Psoas muscle (tissue), 8 donors: ENCODE measurements around the gene PTPRD. TPM values are rescaled to one million over a fixed set of nuclear protein-coding genes. Genes with fewer than 3 reads are reported as not detected.
A peak's percentile ranks its signal among the peaks of the same experiment; 100 is the strongest.

Experiments used
- ATAC-seq, 4 donors: fragments of 200-7000 bp; cut with Tn5 transposase; one replicate each; pipeline ENCODE4 v1.9.1; 2020; ENCODE audit warnings: moderate library complexity in 3 of 4, mild to moderate bottlenecking in 2 of 4
- DNase-seq, 2 donors: peaks; one replicate each; pipeline ENCODE4 v3.0.0-alpha.2; 2020
- H3K27ac ChIP-seq: fragments of 200-600 bp; one replicate; pipeline ENCODE4 v1.8.0; 2022
- H3K27me3 ChIP-seq, 3 donors: fragments of 200-600 bp in 1 of 3; one replicate each; pipeline versions ENCODE4 v1.6.1 to v1.8.0; 2013 to 2022; ENCODE audit warnings: low read length in 2 of 3, mild to moderate bottlenecking in 2 of 3, moderate library complexity in 1 of 3; ENCODE audit not compliant: insufficient read depth in 3 of 3
- H3K36me3 ChIP-seq, 2 donors: fragments of 200-600 bp in 1 of 2; one replicate each; pipeline versions ENCODE4 v1.6.1 to v1.8.0; 2013 to 2022; ENCODE audit warnings: low read depth in 1 of 2, mild to moderate bottlenecking in 1 of 2, moderate library complexity in 1 of 2; ENCODE audit not compliant: insufficient read depth in 1 of 2
- H3K4me1 ChIP-seq: fragments of 200-600 bp; one replicate; pipeline ENCODE4 v1.8.0; 2022
- H3K4me3 ChIP-seq: fragments of 200-600 bp; one replicate; pipeline ENCODE4 v1.8.0; 2022; ENCODE audit warnings: mild to moderate bottlenecking
- H3K9me3 ChIP-seq: fragments of 200-600 bp; one replicate; pipeline ENCODE4 v1.8.0; 2022
- CTCF ChIP-seq: fragments of 200-600 bp; IDR thresholded peaks from one replicate; pipeline ENCODE4 v1.8.0; 2022; ENCODE audit warnings: antibody characterized with exemption
- WGBS, 3 donors: extraction: QIAGEN DNeasy Blood & Tissue Kit; methylation state at CpG; one replicate each; pipeline versions ENCODE4 v1.1.6 to v1.1.7; 2013; 5-methylcytosine and 5-hydroxymethylcytosine counted together
- intact Hi-C, 2 donors: fragments of 100-400 bp; cut with DNase I; formaldehyde crosslinking; loops; one replicate each; pipeline versions ENCODE4 v1.11.0 to v1.14.2; 2022
- polyA plus RNA-seq, 3 donors: library from polyadenylated mRNA; stranded (reverse); fragments of 200-250 nt; gene quantifications; one replicate each; pipeline ENCODE4 v1.2.3, GENCODE V29; 2013
- total RNA-seq, 4 donors: library from RNA; stranded (reverse); fragmentation: NEBNext Ultra II Directional in 2 of 4; extraction: Animal tissue kit (Norgen Biotek cat#: 25700) in 2 of 4; gene quantifications; one replicate each; pipeline versions ENCODE4 v1.2.1 to v1.2.4, GENCODE V29; 2021 to 2023
- donor health status: healthy with polysubstance abuse.
- donor health status: DM: no; HTN: no; CAD: no; lungs with moderate emphysema.
- donor health status: Bipolar disorder and iron deficiency.
- donor health status: healthy.
- donor health status: DM: yes; HTN: yes; CAD: no.
- donor health status: DM: no; HTN: no; CAD: no.
- donor health status: DM: no; HTN: no; CAD: no.
- donor health status: DM: yes; HTN: yes; CAD: no.

Gene PTPRD
- total and polyA plus RNA-seq, 7 donors, result 0.44 to 3.1 (median 0.91) TPM

- DNase-seq (no peak), ATAC-seq (no peak)
- intact Hi-C loops, result no loop called here
- H3K4me1 ChIP-seq, result no peaks in the 10 kb centered on the region
- H3K27ac ChIP-seq, result no peak overlapping the region
- H3K36me3 ChIP-seq, result no peaks in the 10 kb centered on the region
- no peaks in the 10 kb centered on the region for H3K9me3 ChIP-seq
- 86 to 93% (median 89%) methylated on average over 2 of the region's 2 CpGs for WGBS, 3 donors
- H3K4me3 ChIP-seq, result no peak overlapping the region
- no peaks in the 10 kb centered on the region for H3K27me3 ChIP-seq
- TF ChIP-seq CTCF, result no peak
Measured at GRCh38 chr9:8655071-8655470, 1957.7 kb downstream of the PTPRD start.

DNA sequence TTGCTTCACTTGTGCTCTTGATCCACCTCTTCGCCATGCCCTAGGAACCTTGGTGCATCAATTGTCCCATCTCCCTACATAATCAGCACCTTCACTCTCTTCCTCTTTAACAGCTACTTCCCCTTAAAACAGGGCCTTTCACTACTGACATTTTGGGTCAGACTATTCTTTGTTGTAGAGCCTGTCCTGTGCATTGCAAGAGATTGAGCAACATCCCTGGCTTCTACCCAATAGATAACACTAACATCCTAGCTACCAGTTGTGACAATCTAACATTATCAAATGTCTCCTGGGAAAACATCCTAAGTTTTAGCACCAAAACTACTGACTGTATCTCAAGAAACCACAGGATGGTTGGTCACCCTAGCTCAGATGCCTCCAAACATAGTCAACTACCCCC lies 1958.9 kb downstream of the PTPRD start:
- Histone ChIP-seq H3K27me3 (no peaks in the 10 kb centered on the region), H3K27ac (no peak overlapping the region), H3K4me1 (no peaks in the 10 kb centered on the region), H3K4me3 (no peak overlapping the region), H3K36me3 (no peaks in the 10 kb centered on the region), H3K9me3 (no peaks in the 10 kb centered on the region)
- ATAC-seq, result no peak
- intact Hi-C loops, result no loop called here
- 91 to 100% (median 100%) methylated on average over 1 of the region's 1 CpG for WGBS, 3 donors
- no peak for DNase-seq
- TF ChIP-seq CTCF, result no peak

DNA sequence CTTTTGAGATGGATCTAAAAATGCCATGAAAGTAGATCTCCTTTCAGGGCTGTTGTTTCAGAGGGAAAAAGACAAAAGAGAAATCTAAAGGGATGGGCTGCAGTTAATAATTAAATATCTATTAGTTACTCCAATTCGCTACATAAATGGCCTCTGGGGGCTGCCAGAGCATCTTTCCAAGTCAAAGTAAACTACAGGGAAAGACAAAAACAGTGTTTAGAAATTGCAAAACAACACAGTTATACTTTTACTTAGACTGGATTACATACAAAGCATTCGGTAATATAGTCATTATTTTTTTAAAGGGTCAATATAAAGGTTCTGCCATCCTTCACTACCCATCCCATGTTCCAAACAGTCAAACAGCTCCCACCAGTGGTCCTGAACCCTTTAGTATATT lies 1959.7 kb downstream of the PTPRD start:
- H3K9me3 ChIP-seq, result no peaks in the 10 kb centered on the region
- no peaks in the 10 kb centered on the region for H3K27me3 ChIP-seq
- intact Hi-C loops, result no loop called here
- no peak for DNase-seq
- no peaks in the 10 kb centered on the region for H3K36me3 ChIP-seq
- H3K27ac ChIP-seq, result no peak overlapping the region
- no peaks in the 10 kb centered on the region for H3K4me1 ChIP-seq
- H3K4me3 ChIP-seq, result no peak overlapping the region
- TF ChIP-seq CTCF, result no peak
- no peak for ATAC-seq
- 88 to 92% (median 89%) methylated on average over 2 of the region's 2 CpGs for WGBS, 3 donors

DNA sequence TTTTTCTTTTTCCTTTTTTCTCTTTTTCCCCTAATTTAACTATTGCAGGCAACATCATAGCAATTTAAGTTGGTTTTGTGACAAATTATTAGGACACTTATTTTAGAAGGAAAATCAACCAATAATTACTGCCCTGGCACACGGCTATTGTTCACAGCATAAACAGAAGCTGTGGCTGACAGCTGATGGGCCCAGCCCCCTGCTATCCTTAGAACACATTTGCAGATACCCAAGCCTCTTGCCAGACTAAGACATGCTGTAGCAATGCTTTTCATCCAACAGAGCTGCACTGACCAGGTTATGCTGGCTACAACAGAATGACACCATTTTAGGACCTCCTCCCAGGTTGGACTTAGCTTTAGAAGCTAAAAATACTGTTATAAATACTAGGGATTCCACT lies 1960.5 kb downstream of the PTPRD start:
- Histone ChIP-seq H3K36me3 (no peaks in the 10 kb centered on the region), H3K4me1 (no peaks in the 10 kb centered on the region), H3K4me3 (no peak overlapping the region), H3K9me3 (no peaks in the 10 kb centered on the region), H3K27me3 (no peaks in the 10 kb centered on the region), H3K27ac (no peak overlapping the region)
- DNase-seq (no peak), ATAC-seq (peak in 2 of 4 donors; percentile 40 to 65)
- intact Hi-C loops, result no loop called here
- WGBS, 3 donors, result 17 to 25% (median 18%) methylated on average over 1 of the region's 1 CpG
- TF ChIP-seq CTCF, result no peak

GRCh38 chr9:8651846-8652215 lies 1961.0 kb downstream of the PTPRD start:
- whole genome bisulfite sequencing, 3 donors, result 12 to 22% (median 16%) methylated on average over 3 of the region's 3 CpGs
- no peak overlapping the region for H3K4me3 ChIP-seq
- ATAC-seq (no peak), DNase-seq (no peak)
- H3K36me3 ChIP-seq, result no peaks in the 10 kb centered on the region
- no peak overlapping the region for H3K27ac ChIP-seq
- intact Hi-C loops, result no loop called here
- H3K9me3 ChIP-seq, result no peaks in the 10 kb centered on the region
- TF ChIP-seq CTCF, result no peak
- H3K4me1 ChIP-seq, result no peaks in the 10 kb centered on the region
- no peaks in the 10 kb centered on the region for H3K27me3 ChIP-seq
